Right lobe of liver (tissue), 6 donors: Measurements from ENCODE around the gene PTGFRN. TPM values are rescaled to one million over a fixed set of nuclear protein-coding genes. Genes with fewer than 3 reads are reported as not detected.

Source experiments
- ATAC-seq, 4 donors: fragments of 200-7000 bp; cut with Tn5 transposase; one replicate each; pipeline ENCODE4 v1.9.1; 2020; ENCODE audit warnings: mild to moderate bottlenecking in 4 of 4, moderate library complexity in 4 of 4
- DNase-seq, 3 donors: peaks; one replicate each; pipeline ENCODE4 v3.0.0-alpha.2; 2020
- H3K27ac ChIP-seq, 3 donors: fragments of 200-600 bp; one replicate each; pipeline ENCODE4 v1.8.0; 2022
- H3K27me3 ChIP-seq, 2 donors: fragments of 200-600 bp; one replicate each; pipeline ENCODE4 v1.8.0; 2022
- H3K36me3 ChIP-seq, 4 donors: fragments of 200-600 bp; sonication (generic) in 1 of 4; one replicate each; pipeline versions ENCODE4 v1.5.1 to v1.8.0; 2017 to 2022; ENCODE audit warnings: control low read depth in 1 of 4
- H3K4me1 ChIP-seq, 4 donors: fragments of 200-600 bp; sonication (generic) in 1 of 4; one replicate each; pipeline versions ENCODE4 v1.5.1 to v1.8.0; 2017 to 2022; ENCODE audit warnings: control low read depth in 1 of 4
- H3K4me3 ChIP-seq, 3 donors: fragments of 200-600 bp; one replicate each; pipeline ENCODE4 v1.8.0; 2022
- H3K9me3 ChIP-seq, 4 donors: fragments of 200-600 bp; sonication (generic) in 1 of 4; one replicate each; pipeline versions ENCODE4 v1.5.1 to v1.8.0; 2017 to 2022; ENCODE audit warnings: control low read depth in 1 of 4
- CTCF ChIP-seq, 4 donors: fragments of 200-600 bp in 3 of 4; fragments of 450-650 bp in 1 of 4; IDR thresholded peaks; one replicate each; pipeline versions ENCODE4 v1.5.1 to v1.8.0; 2016 to 2022; ENCODE audit warnings: antibody characterized with exemption in 4 of 4, mild to moderate bottlenecking in 2 of 4
- POLR2A ChIP-seq: fragments of 450-650 bp; IDR thresholded peaks from one replicate; pipeline ENCODE4 v1.6.1; 2017; ENCODE audit warnings: antibody characterized with exemption, mild to moderate bottlenecking
- WGBS: methylation state at CpG from one replicate; pipeline ENCODE4 v1.1.6; 2018; ENCODE audit warnings: low coverage, low lambda C conversion rate; ENCODE audit not compliant: insufficient coverage; ENCODE audit errors: missing lambda C conversion rate; 5-methylcytosine and 5-hydroxymethylcytosine counted together
- intact Hi-C, 2 donors: fragments of 100-400 bp; cut with DNase I; formaldehyde crosslinking; loops; one replicate each; pipeline versions ENCODE4 v1.11.2 to v1.14.1; 2022
- total RNA-seq, 6 experiments: library from RNA; depleted of rRNA in 2 of 6; stranded (reverse); fragments of >200 nt in 2 of 6; fragmentation: NEBNext Ultra II Directional in 3 of 6; extraction: Animal tissue kit (Norgen Biotek cat#: 25700) in 3 of 6; gene quantifications; one replicate each; pipeline versions ENCODE4 v1.1.0 to v1.2.4, GENCODE V29; 2016 to 2023
- donor health status: DM: no; HTN: yes; CAD: no.
- donor health status: DM: no; HTN: no; CAD: no.
- donor health status: DM: no; HTN: no; CAD: no.
- donor health status: DM: no; HTN: yes; CAD: no.
- donor health status: DM: no; HTN: yes; CAD: no.

The PTGFRN gene
- total RNA-seq, 6 experiments from 2014 or later: 12.6 to 28.1 (median 17.5) TPM

GRCh38 chr1:116895073-116895472 lies 14.6 kb upstream of the PTGFRN start:
- DNase-seq (no peak), ATAC-seq (no peak)
- no peak for TF ChIP-seq CTCF (IDR thresholded peaks at IDR 0.05)
- no peak for TF ChIP-seq POLR2A
- H3K27ac ChIP-seq: no peak overlapping the region
- no peaks in the 10 kb centered on the region for H3K9me3 ChIP-seq
- WGBS: 39% methylated on average over 1 of the region's 1 CpG
- H3K27me3 ChIP-seq: no peaks in the 10 kb centered on the region
- H3K36me3 ChIP-seq: no peaks in the 10 kb centered on the region
- H3K4me1 ChIP-seq: no peaks in the 10 kb centered on the region
- intact Hi-C loops: no loop called here
- no peak overlapping the region for H3K4me3 ChIP-seq

- Histone ChIP-seq H3K36me3 (no peaks in the 10 kb centered on the region), H3K4me3 (no peak overlapping the region), H3K9me3 (no peaks in the 10 kb centered on the region), H3K27me3 (no peaks in the 10 kb centered on the region), H3K4me1 (no peaks in the 10 kb centered on the region), H3K27ac (no peak overlapping the region)
- TF ChIP-seq CTCF (IDR thresholded peaks at IDR 0.05): no peak
- no peak for TF ChIP-seq POLR2A
- DNase-seq: no peak
- ATAC-seq: no peak
- intact Hi-C loops: no loop called here
Observed at GRCh38 chr1:116899529-116899928, 10.2 kb upstream of the PTGFRN start.

DNA sequence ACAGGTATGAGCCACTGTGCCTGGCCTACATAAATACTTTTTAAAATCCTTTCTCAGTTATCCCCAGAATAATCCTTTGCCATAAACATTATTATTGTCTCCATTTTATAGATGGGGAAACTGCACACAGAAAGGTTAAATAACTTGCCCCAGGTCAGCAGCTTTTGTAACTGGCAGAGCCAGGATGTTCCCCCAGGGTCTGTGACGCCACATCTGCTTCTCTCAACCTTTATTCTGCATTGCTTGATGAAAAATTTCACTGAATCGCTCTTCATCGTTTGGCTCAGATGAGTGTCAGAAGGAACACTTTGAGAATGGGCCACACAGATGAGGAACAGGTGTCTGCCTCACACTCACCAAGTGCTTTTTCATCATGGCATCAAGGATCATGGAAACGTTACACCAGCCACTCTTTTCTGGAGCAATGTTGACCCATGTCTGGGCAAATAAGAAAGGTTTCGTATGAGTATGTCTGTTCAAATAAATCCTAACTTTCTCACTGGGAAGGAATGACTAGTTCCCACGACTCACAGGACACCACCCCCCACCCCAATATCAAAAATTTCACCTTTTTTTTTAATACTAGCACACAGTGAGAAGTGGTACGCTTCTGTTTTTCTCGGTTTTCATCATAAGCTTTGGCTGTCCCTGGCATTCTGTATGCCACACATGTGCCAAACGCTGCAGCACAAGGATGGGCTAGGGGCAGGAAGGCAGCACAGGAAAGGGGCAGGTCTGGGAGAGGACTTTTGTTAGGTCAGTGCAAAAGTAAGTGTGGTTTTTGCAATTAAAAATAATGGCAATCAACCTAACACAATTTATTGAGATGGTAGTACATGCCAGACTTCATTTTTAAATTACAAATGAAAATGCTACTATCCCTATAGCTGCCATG lies 9.0 kb upstream of the PTGFRN start:
- TF ChIP-seq CTCF (IDR thresholded peaks at IDR 0.05) (no peak), POLR2A (no peak)
- no peaks in the 10 kb centered on the region for H3K36me3 ChIP-seq
- no peak for ATAC-seq
- DNase-seq: no peak
- no peak overlapping the region for H3K4me3 ChIP-seq
- intact Hi-C loops: no loop called here
- no peaks in the 10 kb centered on the region for H3K9me3 ChIP-seq
- no peaks in the 10 kb centered on the region for H3K4me1 ChIP-seq
- no peaks in the 10 kb centered on the region for H3K27me3 ChIP-seq
- WGBS: 58% methylated on average over 9 of the region's 9 CpGs
- no peak overlapping the region for H3K27ac ChIP-seq

DNA sequence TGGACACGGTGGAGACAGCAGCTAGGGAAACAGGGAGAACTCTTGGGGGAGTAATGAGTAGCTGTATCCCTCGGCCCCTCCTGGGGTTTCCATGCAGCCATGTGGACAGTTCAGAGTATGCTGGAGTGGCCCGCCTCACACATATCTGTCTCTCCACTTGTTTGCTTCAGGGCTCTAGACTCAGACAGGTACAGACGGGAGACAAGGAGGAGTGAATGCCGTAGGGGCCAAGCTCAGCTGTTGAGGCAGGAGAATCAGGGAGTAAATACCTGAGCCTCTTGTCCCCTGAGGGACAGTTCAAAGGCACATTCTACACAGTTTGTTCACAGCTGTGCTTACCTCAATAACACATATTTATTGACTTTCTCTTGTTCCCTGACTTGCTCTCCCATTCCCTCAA lies 7.7 kb upstream of the PTGFRN start:
- Histone ChIP-seq H3K36me3 (no peaks in the 10 kb centered on the region), H3K9me3 (no peaks in the 10 kb centered on the region), H3K4me1 (no peaks in the 10 kb centered on the region), H3K27me3 (no peaks in the 10 kb centered on the region), H3K27ac (no peak overlapping the region), H3K4me3 (no peak overlapping the region)
- DNase-seq (no peak), ATAC-seq (no peak)
- intact Hi-C loops: no loop called here
- no peak for TF ChIP-seq POLR2A
- WGBS: 55% methylated on average over 5 of the region's 5 CpGs

GRCh38 chr1:116902723-116903383 lies 6.9 kb upstream of the PTGFRN start:
- Histone ChIP-seq H3K4me1 (no peaks in the 10 kb centered on the region), H3K4me3 (no peak overlapping the region), H3K36me3 (no peaks in the 10 kb centered on the region), H3K27me3 (no peaks in the 10 kb centered on the region), H3K27ac (no peak overlapping the region), H3K9me3 (no peaks in the 10 kb centered on the region)
- WGBS: 85% methylated on average over 3 of the region's 3 CpGs
- ATAC-seq: no peak
- intact Hi-C loops: no loop called here
- no peak for DNase-seq
- TF ChIP-seq CTCF (IDR thresholded peaks at IDR 0.05) (no peak), POLR2A (no peak)
